ENCODE measurements around the gene SP110. TPM values are rescaled to one million over a fixed set of nuclear protein-coding genes. Genes with fewer than 3 reads are reported as not detected.
A peak's percentile ranks its signal among the peaks of the same experiment; 100 is the strongest.
"Not testable (repeated sequence)": the region's sequence is repeated elsewhere in the genome, so short reads cannot be mapped to it uniquely, and the experiment has no call there.

Gene SP110
- total RNA-seq, result 10 to 100 TPM; 16.2 to 21.5 TPM
- long read RNA-seq, partial matches to known transcripts, result 1 of 9 reads
- long read RNA-seq, other reads (novel, unspliced or antisense), result 6 of 9 reads

- DNase-seq (peak; percentile 78 to 86), ATAC-seq (peak; percentile 98)
- intact Hi-C loops (cut with DNase I, micrococcal nuclease), result no loop called here
These were observed at the start of gene SP110 for GRCh38 chr2:230219419-230220331. Gene SP110 (minus strand): TSS chr2:230219984. CDS start chr2:230216927, 3,057 bp downstream.

GRCh38 chr2:230268606-230269243 lies 48.9 kb upstream of the SP110 start:
- ATAC-seq (no peak), DNase-seq (no peak)
- intact Hi-C loops (cut with DNase I, micrococcal nuclease), result no loop called here

GRCh38 chr2:230267556-230267955 lies 47.8 kb upstream of the SP110 start:
- intact Hi-C loops (cut with DNase I, micrococcal nuclease), result no loop called here
- ATAC-seq, result no peak
- DNase-seq, result no peak

- intact Hi-C loops (cut with DNase I, micrococcal nuclease), result no loop called here
- ATAC-seq, result no peak
These were observed 47.3 kb upstream of the SP110 start for GRCh38 chr2:230267059-230267458.

GRCh38 chr2:230266638-230267037 lies 46.9 kb upstream of the SP110 start:
- DNase-seq (no peak), ATAC-seq (no peak)
- intact Hi-C loops (cut with DNase I, micrococcal nuclease), result no loop called here

More at GRCh38 chr2:230267059-230267458, 47.3 kb upstream of the SP110 start:
- no peak for DNase-seq

- DNase-seq, result peak in 1 of 2 donors; percentile 58
- intact Hi-C loops (cut with DNase I, micrococcal nuclease); ATAC-seq: not testable (repeated sequence)
These were observed 45.2 kb upstream of the SP110 start for GRCh38 chr2:230264945-230265344.

GRCh38 chr2:230262246-230262645 lies 42.5 kb upstream of the SP110 start:
- ATAC-seq (no peak), DNase-seq (no peak)
- intact Hi-C loops (cut with DNase I, micrococcal nuclease), result no loop called here

GRCh38 chr2:230258483-230258882 lies 38.7 kb upstream of the SP110 start:
- intact Hi-C loops (cut with DNase I, micrococcal nuclease), result no loop called here
- DNase-seq, result no peak
- no peak for ATAC-seq

GRCh38 chr2:230256733-230257332 lies 37.0 kb upstream of the SP110 start:
- DNase-seq, result no peak
- no peak for ATAC-seq
- intact Hi-C loops (cut with DNase I, micrococcal nuclease), result no loop called here

- no peak for ATAC-seq
- no peak for DNase-seq
- intact Hi-C loops (cut with DNase I, micrococcal nuclease), result no loop called here
These were observed 34.5 kb upstream of the SP110 start for GRCh38 chr2:230254152-230254881.

GRCh38 chr2:230250231-230250630 lies 30.4 kb upstream of the SP110 start:
- no peak for ATAC-seq
- DNase-seq, result no peak
- intact Hi-C loops (cut with DNase I, micrococcal nuclease), result no loop called here

- DNase-seq (no peak), ATAC-seq (no peak)
- intact Hi-C loops (cut with DNase I, micrococcal nuclease), result no loop called here
These were observed 26.4 kb upstream of the SP110 start for GRCh38 chr2:230246206-230246605.

- ATAC-seq, result no peak
- intact Hi-C loops (cut with DNase I, micrococcal nuclease), result no loop called here
- DNase-seq, result no peak
These were observed 24.4 kb upstream of the SP110 start for GRCh38 chr2:230244211-230244610.

GRCh38 chr2:230234845-230235244 lies 15.1 kb upstream of the SP110 start:
- DNase-seq (no peak), ATAC-seq (no peak)
- intact Hi-C loops (cut with DNase I, micrococcal nuclease), result no loop called here

- ATAC-seq, result no peak
- intact Hi-C loops (cut with DNase I, micrococcal nuclease), result no loop called here
- no peak for DNase-seq
These were observed 14.4 kb upstream of the SP110 start for GRCh38 chr2:230234122-230234722.

GRCh38 chr2:230231251-230231650 lies 11.5 kb upstream of the SP110 start:
- DNase-seq (no peak), ATAC-seq (no peak)
- intact Hi-C loops (cut with DNase I, micrococcal nuclease), result no loop called here

- no peak for ATAC-seq
- intact Hi-C loops (cut with DNase I, micrococcal nuclease), result no loop called here
- no peak for DNase-seq
These were observed 10.9 kb upstream of the SP110 start for GRCh38 chr2:230230496-230231200.

GRCh38 chr2:230230087-230230486 lies 10.3 kb upstream of the SP110 start:
- no peak for DNase-seq
- intact Hi-C loops (cut with DNase I, micrococcal nuclease), result no loop called here
- ATAC-seq, result no peak
